ENCODE data around the gene UROD. TPM values are rescaled to one million over a fixed set of nuclear protein-coding genes. Genes with fewer than 3 reads are reported as not detected.
A peak's percentile ranks its signal among the peaks of the same experiment; 100 is the strongest.
"Not testable (repeated sequence)": the region's sequence is repeated elsewhere in the genome, so short reads cannot be mapped to it uniquely, and the experiment has no call there.

UROD gene
- total RNA-seq, 1 experiment from 2014 or later: 92.2 TPM

DNA sequence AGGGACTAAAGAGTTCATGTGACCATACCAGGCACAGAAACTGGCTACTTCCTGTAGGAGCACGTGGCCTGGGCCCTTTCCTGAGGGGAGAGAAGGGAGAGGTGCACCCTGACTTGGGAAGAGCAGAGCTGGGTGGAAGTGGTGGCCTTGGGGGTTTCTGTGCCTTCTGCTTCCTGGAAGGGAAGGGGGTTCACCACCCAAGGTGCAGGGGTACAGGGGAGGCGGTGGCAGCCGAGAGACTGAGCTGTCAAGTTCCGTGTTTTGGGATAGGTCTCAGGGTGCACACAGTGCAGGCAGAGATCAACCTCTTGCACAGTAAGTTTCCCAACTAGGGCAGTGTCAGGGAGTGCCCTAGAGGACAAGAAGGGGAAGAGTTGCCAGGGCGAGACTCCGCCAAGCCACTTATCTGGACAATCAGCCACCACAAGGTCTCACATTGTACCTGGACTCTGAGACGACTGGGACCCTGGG is 11.0 kb upstream of the UROD start:
- Histone ChIP-seq H3K79me1 (ENCODE audit: insufficient read depth, low read depth, low read length, poor library complexity, severe bottlenecking) (no peaks in the 10 kb centered on the region), H3K27me3 (ENCODE audit: insufficient read depth, low read length) (no peaks in the 10 kb centered on the region), H2BK12ac (ENCODE audit: insufficient read length, low read depth, low read length) (no peak overlapping the region), H3K23ac (ENCODE audit: insufficient read length, low read depth, low read length) (no peak overlapping the region), H2BK5ac (ENCODE audit: insufficient read length, low read length) (no peak overlapping the region), H4K91ac (ENCODE audit: insufficient read length, low read depth, low read length) (no peak overlapping the region), H2BK20ac (ENCODE audit: low read depth, low read length, poor library complexity, severe bottlenecking) (no peak overlapping the region), H3K27ac (ENCODE audit: insufficient read length, low read depth, low read length) (no peak overlapping the region), H2AFZ (ENCODE audit: low read length) (no peak overlapping the region), H4K8ac (replicated peaks; ENCODE audit: insufficient read length, low read depth, low read length) (no peak overlapping the region), H2BK120ac (ENCODE audit: low read depth, low read length, poor library complexity, severe bottlenecking) (no peak overlapping the region), H3K79me2 (ENCODE audit: insufficient read depth, low read length) (no peaks in the 10 kb centered on the region), H3K9ac (ENCODE audit: extremely low read depth, insufficient read length, low read length) (no peak overlapping the region), H3T11ph (ENCODE audit: low read length) (no peak overlapping the region), H3K4me2 (ENCODE audit: insufficient read depth, insufficient read length, low read length) (no peak overlapping the region), H2AK5ac (ENCODE audit: insufficient read length, low read length) (no peak overlapping the region), H3K56ac (ENCODE audit: insufficient read length, low read depth, low read length) (no peak overlapping the region), H3K14ac (ENCODE audit: insufficient read depth, low read length) (no peak overlapping the region), H4K5ac (ENCODE audit: insufficient read length, low read depth, low read length) (no peak overlapping the region), H2BK15ac (ENCODE audit: low read depth, low read length) (no peak overlapping the region), H3K4ac (ENCODE audit: low read depth, low read length) (no peak overlapping the region), H3K9me3 (ENCODE audit: control insufficient read depth, low read depth, low read length) (no peaks in the 10 kb centered on the region), H3K4me1 (ENCODE audit: insufficient read depth, low read length) (no peaks in the 10 kb centered on the region), H4K20me1 (ENCODE audit: control insufficient read depth, insufficient read depth, insufficient read length) (no peaks in the 10 kb centered on the region), H3K23me2 (ENCODE audit: insufficient read length, low read depth, low read length, poor library complexity, severe bottlenecking) (no peaks in the 10 kb centered on the region), H3K18ac (ENCODE audit: insufficient read length, low read depth, low read length) (no peak overlapping the region)
- WGBS (ENCODE audit: extremely low coverage, insufficient read length, low lambda C conversion rate): no CpG with 5 or more reads among the region's 7 CpGs
- no peak for DNase-seq
- H3K4me3 Mint-ChIP-seq: no peak overlapping the region
- H3K36me3 Mint-ChIP-seq (ENCODE audit: insufficient read depth in 1 of 3, low read depth in 3 of 3): peaks cover 7 to 39% (median 32%) of the 10 kb centered on the region in 3 experiments; a peak in 6 of 7 replicates
- H3K4me1 Mint-ChIP-seq: peaks cover 4 to 6% of the 10 kb centered on the region in 2 experiments; a peak in 3 of 4 replicates
- H3K27ac Mint-ChIP-seq: peak overlapping the region in 2 of 3 experiments; percentile 9 to 43; a peak in 3 of 7 replicates
- H3K27me3 Mint-ChIP-seq (ENCODE audit: low read depth): no peaks in the 10 kb centered on the region
- no peaks in the 10 kb centered on the region for H3K9me3 Mint-ChIP-seq
- TF ChIP-seq, protein P1, sequence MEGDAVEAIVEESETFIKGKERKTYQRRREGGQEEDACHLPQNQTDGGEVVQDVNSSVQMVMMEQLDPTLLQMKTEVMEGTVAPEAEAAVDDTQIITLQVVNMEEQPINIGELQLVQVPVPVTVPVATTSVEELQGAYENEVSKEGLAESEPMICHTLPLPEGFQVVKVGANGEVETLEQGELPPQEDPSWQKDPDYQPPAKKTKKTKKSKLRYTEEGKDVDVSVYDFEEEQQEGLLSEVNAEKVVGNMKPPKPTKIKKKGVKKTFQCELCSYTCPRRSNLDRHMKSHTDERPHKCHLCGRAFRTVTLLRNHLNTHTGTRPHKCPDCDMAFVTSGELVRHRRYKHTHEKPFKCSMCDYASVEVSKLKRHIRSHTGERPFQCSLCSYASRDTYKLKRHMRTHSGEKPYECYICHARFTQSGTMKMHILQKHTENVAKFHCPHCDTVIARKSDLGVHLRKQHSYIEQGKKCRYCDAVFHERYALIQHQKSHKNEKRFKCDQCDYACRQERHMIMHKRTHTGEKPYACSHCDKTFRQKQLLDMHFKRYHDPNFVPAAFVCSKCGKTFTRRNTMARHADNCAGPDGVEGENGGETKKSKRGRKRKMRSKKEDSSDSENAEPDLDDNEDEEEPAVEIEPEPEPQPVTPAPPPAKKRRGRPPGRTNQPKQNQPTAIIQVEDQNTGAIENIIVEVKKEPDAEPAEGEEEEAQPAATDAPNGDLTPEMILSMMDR (conservative IDR thresholded peaks at IDR 0.05): no peak

DNA sequence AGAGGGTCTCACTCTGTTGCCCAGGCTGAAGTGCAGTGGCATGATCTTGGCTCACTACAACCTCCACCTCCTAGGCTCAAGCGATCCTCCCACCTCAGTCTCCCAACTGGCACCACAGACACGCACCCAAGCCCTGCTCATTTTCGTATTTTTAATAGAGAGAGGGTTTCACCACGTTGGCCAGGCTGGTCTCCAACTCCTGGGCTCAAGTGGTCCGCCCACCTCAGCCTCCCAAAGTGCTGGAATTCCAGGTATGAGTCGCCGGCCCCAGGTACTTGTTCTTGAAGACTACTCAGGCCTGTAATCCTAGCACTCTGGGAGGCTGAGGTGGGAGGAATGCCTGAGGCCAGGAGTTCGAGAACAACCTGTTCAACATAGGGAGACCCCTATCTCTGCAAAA is 10.5 kb upstream of the UROD start:
- H2BK15ac ChIP-seq (ENCODE audit: low read depth, low read length); H3K27ac Mint-ChIP-seq: not testable (repeated sequence)

More for the DNA sequence above, 10.5 kb upstream of the UROD start:
- not testable (repeated sequence) for H3T11ph ChIP-seq (ENCODE audit: low read length); DNase-seq; H3K18ac ChIP-seq (ENCODE audit: insufficient read length, low read depth, low read length); H3K4ac ChIP-seq (ENCODE audit: low read depth, low read length); H3K4me1 ChIP-seq (ENCODE audit: insufficient read depth, low read length); H3K79me2 ChIP-seq (ENCODE audit: insufficient read depth, low read length); H3K23ac ChIP-seq (ENCODE audit: insufficient read length, low read depth, low read length); H2BK5ac ChIP-seq (ENCODE audit: insufficient read length, low read length); H3K4me1 Mint-ChIP-seq; H3K9me3 ChIP-seq (ENCODE audit: control insufficient read depth, low read depth, low read length); H3K4me2 ChIP-seq (ENCODE audit: insufficient read depth, insufficient read length, low read length); H2BK12ac ChIP-seq (ENCODE audit: insufficient read length, low read depth, low read length); H3K79me1 ChIP-seq (ENCODE audit: insufficient read depth, low read depth, low read length, poor library complexity, severe bottlenecking); H3K4me3 Mint-ChIP-seq; H2AFZ ChIP-seq (ENCODE audit: low read length); H3K27me3 Mint-ChIP-seq (ENCODE audit: low read depth); H4K5ac ChIP-seq (ENCODE audit: insufficient read length, low read depth, low read length); H3K27ac ChIP-seq (ENCODE audit: insufficient read length, low read depth, low read length); H2AK5ac ChIP-seq (ENCODE audit: insufficient read length, low read length); H3K9me3 Mint-ChIP-seq; H4K20me1 ChIP-seq (ENCODE audit: control insufficient read depth, insufficient read depth, insufficient read length); H2BK20ac ChIP-seq (ENCODE audit: low read depth, low read length, poor library complexity, severe bottlenecking); H3K9ac ChIP-seq (ENCODE audit: extremely low read depth, insufficient read length, low read length); H4K8ac ChIP-seq (replicated peaks; ENCODE audit: insufficient read length, low read depth, low read length); H3K14ac ChIP-seq (ENCODE audit: insufficient read depth, low read length); H2BK120ac ChIP-seq (ENCODE audit: low read depth, low read length, poor library complexity, severe bottlenecking); H4K91ac ChIP-seq (ENCODE audit: insufficient read length, low read depth, low read length); H3K23me2 ChIP-seq (ENCODE audit: insufficient read length, low read depth, low read length, poor library complexity, severe bottlenecking); H3K27me3 ChIP-seq (ENCODE audit: insufficient read depth, low read length); H3K56ac ChIP-seq (ENCODE audit: insufficient read length, low read depth, low read length)
- no CpG with 5 or more reads among the region's 8 CpGs for WGBS (ENCODE audit: extremely low coverage, insufficient read length, low lambda C conversion rate)
- peaks cover 7 to 42% (median 32%) of the 10 kb centered on the region in 3 experiments; a peak in 6 of 7 replicates for H3K36me3 Mint-ChIP-seq (ENCODE audit: insufficient read depth in 1 of 3, low read depth in 3 of 3)

All from H9 (cell line).